IMR-90 (cell line): ENCODE measurements around the gene GRIK3. TPM values are rescaled to one million over a fixed set of nuclear protein-coding genes. Genes with fewer than 3 reads are reported as not detected.

Source experiments
- ATAC-seq: fragments of 200-7000 bp; cut with Tn5 transposase; 2 replicates; pipeline ENCODE4 v1.9.1; 2020; ENCODE audit warnings: low read depth, mild to moderate bottlenecking, moderate library complexity
- BruUV-seq: library from RNA; stranded (reverse); fragments of 400-500 nt; replicated peaks from 2 replicates; lab custom pipeline; 2021; lab: Mats Ljungman, UMichigan
- CTCF ChIA-PET: fragments of 300-600 bp; formaldehyde crosslinking; extraction: SDS; loops from one replicate; lab custom pipeline; 2021; ENCODE audit warnings: antibody characterized with exemption; lab: Yijun Ruan, JAX
- POLR2A ChIA-PET: fragments of 300-600 bp; sonication (Branson Sonifier 250); formaldehyde crosslinking; loops from one replicate; lab custom pipeline; 2022; ENCODE audit warnings: antibody characterized with exemption; ENCODE audit not compliant: unreplicated experiment; lab: Charles Lee
- DNase-seq: peaks from one replicate; pipeline ENCODE4 v3.0.0; 2013
- H2AFZ ChIP-seq: replicated peaks from 2 replicates; pipeline ENCODE3; 2013; ENCODE audit warnings: low read length, mild to moderate bottlenecking; ENCODE audit not compliant: poor library complexity
- H2AK5ac ChIP-seq: 2 replicates; pipeline ENCODE4 v1.6.1; 2013; ENCODE audit warnings: low read depth, low read length, inconsistent platforms
- H2AK9ac ChIP-seq: replicated peaks from 2 replicates; pipeline ENCODE3; 2013; ENCODE audit warnings: mild to moderate bottlenecking, low read depth, low read length, moderate library complexity; ENCODE audit not compliant: poor library complexity
- H2BK120ac ChIP-seq: 2 replicates; pipeline ENCODE4 v1.6.1; 2013; ENCODE audit warnings: low read depth, low read length, inconsistent platforms
- H2BK15ac ChIP-seq: 3 replicates; pipeline ENCODE4 v1.6.1; 2013; ENCODE audit warnings: low read depth, low read length, inconsistent platforms
- H2BK20ac ChIP-seq: 2 replicates; pipeline ENCODE4 v1.6.1; 2013; ENCODE audit warnings: low read depth, mild to moderate bottlenecking, inconsistent platforms, low read length, moderate library complexity
- H2BK5ac ChIP-seq: 2 replicates; pipeline ENCODE4 v1.6.1; 2013; ENCODE audit warnings: mild to moderate bottlenecking, low read depth, low read length, inconsistent platforms; ENCODE audit not compliant: poor library complexity, severe bottlenecking
- H3K14ac ChIP-seq: replicated peaks from 2 replicates; pipeline ENCODE4 v1.6.1; 2013; ENCODE audit warnings: low read depth, low read length, inconsistent platforms
- H3K18ac ChIP-seq: 2 replicates; pipeline ENCODE4 v1.6.1; 2013; ENCODE audit warnings: low read depth, low read length, control low read depth
- H3K23ac ChIP-seq: 2 replicates; pipeline ENCODE4 v1.6.1; 2013; ENCODE audit warnings: low read depth, low read length, inconsistent platforms
- H3K27ac ChIP-seq: 2 replicates; pipeline ENCODE4 v1.5.1; 2013; ENCODE audit warnings: mild to moderate bottlenecking, control low read depth, low read length; ENCODE audit not compliant: insufficient read depth
- H3K27me3 ChIP-seq: 2 replicates; pipeline ENCODE4 v1.6.1; 2013; ENCODE audit warnings: low read length; ENCODE audit not compliant: control insufficient read depth, insufficient read depth
- H3K36me3 ChIP-seq: 2 replicates; pipeline ENCODE4 v1.6.1; 2013; ENCODE audit warnings: low read length, mixed read lengths; ENCODE audit not compliant: control insufficient read depth, insufficient read depth
- H3K4ac ChIP-seq: 2 replicates; pipeline ENCODE4 v1.6.1; 2013; ENCODE audit warnings: low read depth, low read length, inconsistent platforms
- H3K4me1 ChIP-seq: 2 replicates; pipeline ENCODE4 v1.6.1; 2013; ENCODE audit warnings: low read length, mixed read lengths; ENCODE audit not compliant: control insufficient read depth, insufficient read depth
- H3K4me2 ChIP-seq: 2 replicates; pipeline ENCODE4 v1.6.1; 2013; ENCODE audit warnings: low read depth, mild to moderate bottlenecking, control low read depth, low read length, moderate library complexity
- H3K4me3 ChIP-seq: 2 replicates; pipeline ENCODE4 v1.5.1; 2013; ENCODE audit warnings: low read depth, mild to moderate bottlenecking, control low read depth, low read length, moderate library complexity; ENCODE audit not compliant: insufficient read depth
- H3K56ac ChIP-seq: 2 replicates; pipeline ENCODE4 v1.6.1; 2013; ENCODE audit warnings: low read length, inconsistent platforms; ENCODE audit not compliant: insufficient read depth; ENCODE audit errors: extremely low read depth
- H3K79me1 ChIP-seq, 2 experiments: 2 replicates each; pipeline ENCODE4 v1.6.1; 2013; ENCODE audit warnings: low read length in 2 of 2, inconsistent platforms in 1 of 2, low read depth in 1 of 2
- H3K9ac ChIP-seq: 2 replicates; pipeline ENCODE4 v1.6.1; 2013; ENCODE audit warnings: low read depth, low read length, control low read depth
- H3K9me1 ChIP-seq: 2 replicates; pipeline ENCODE4 v1.6.1; 2013; ENCODE audit warnings: low read length, inconsistent platforms; ENCODE audit not compliant: insufficient read depth
- H3K9me3 ChIP-seq: 2 replicates; pipeline ENCODE4 v1.6.1; 2013; ENCODE audit warnings: low read length; ENCODE audit not compliant: control insufficient read depth, insufficient read depth
- H4K20me1 ChIP-seq: 2 replicates; pipeline ENCODE4 v1.6.1; 2013; ENCODE audit warnings: low read length, inconsistent platforms; ENCODE audit not compliant: insufficient read depth
- H4K5ac ChIP-seq: 2 replicates; pipeline ENCODE4 v1.6.1; 2013; ENCODE audit warnings: mild to moderate bottlenecking, low read depth, low read length, control low read depth
- H4K8ac ChIP-seq, 2 experiments: 2 replicates each; pipeline ENCODE4 v1.6.1; 2013; ENCODE audit warnings: low read depth in 2 of 2, low read length in 2 of 2, control low read depth in 1 of 2, inconsistent platforms in 1 of 2
- H4K91ac ChIP-seq: 2 replicates; pipeline ENCODE4 v1.6.1; 2013; ENCODE audit warnings: low read depth, low read length, inconsistent platforms; ENCODE audit not compliant: insufficient read depth
- BHLHE40 ChIP-seq: fragments of 150-350 bp; IDR thresholded peaks from 2 replicates; pipeline ENCODE4 v1.6.1; 2016; ENCODE audit warnings: mild to moderate bottlenecking, low read depth, low read length
- CEBPB ChIP-seq: IDR thresholded peaks from 2 replicates; pipeline ENCODE4 v1.6.1; 2012; ENCODE audit warnings: low read depth, low read length, improper control_type of control experiment
- MAZ ChIP-seq: IDR thresholded peaks from 2 replicates; pipeline ENCODE4 v1.6.1; 2012; ENCODE audit warnings: low read depth, mild to moderate bottlenecking, low read length, improper control_type of control experiment, moderate library complexity, borderline replicate concordance
- POLR2A ChIP-seq: IDR thresholded peaks from 2 replicates; pipeline ENCODE4 v1.6.1; 2012; ENCODE audit warnings: mild to moderate bottlenecking, low read depth, low read length
- RAD21 ChIP-seq: IDR thresholded peaks from 2 replicates; pipeline ENCODE4 v1.6.1; 2012; ENCODE audit warnings: low read length, improper control_type of control experiment
- SMC3 ChIP-seq: fragments of 150-350 bp; IDR thresholded peaks from 2 replicates; pipeline ENCODE4 v1.6.1; 2016; ENCODE audit warnings: low read depth, mild to moderate bottlenecking, antibody characterized with exemption, low read length, moderate library complexity
- WGBS, 2 experiments: methylation state at CpG; one replicate each; pipeline versions ENCODE4 v1.1.5 to v1.1.7; 2013; ENCODE audit warnings: missing lambda C conversion rate in 2 of 2; ENCODE audit not compliant: insufficient read length in 1 of 2; ENCODE audit errors: extremely low coverage in 2 of 2; 5-methylcytosine and 5-hydroxymethylcytosine counted together
- dilution Hi-C: fragments of 300-500 bp; cut with HindIII; formaldehyde crosslinking; loops from one replicate; pipeline ENCODE4 v1.14.3; 2018; ENCODE audit warnings: low sequenced_read_pairs; ENCODE audit not compliant: unreplicated experiment
- in situ Hi-C: fragments of 300-500 bp; cut with MboI; formaldehyde crosslinking; loops from 3 replicates; pipeline ENCODE4 v1.14.3; 2019; ENCODE audit warnings: low sequenced_read_pairs, inconsistent platforms, mixed read lengths
- intact Hi-C: fragments of 100-400 bp; cut with micrococcal nuclease; formaldehyde crosslinking; loops from 2 replicates; pipeline ENCODE4 v1.10.0; 2022
- polyA plus RNA-seq, 3 experiments: library from polyadenylated mRNA; depleted of rRNA; stranded (reverse); fragments of >200 nt; gene quantifications; 2 replicates each; pipeline ENCODE4 v1.2.3, GENCODE V29; 2012; ENCODE audit warnings: low replicate concordance in 1 of 3
- total RNA-seq: library from RNA; depleted of rRNA; stranded (reverse); fragments of >200 nt; gene quantifications from 2 replicates; pipeline ENCODE4 v1.2.3, GENCODE V29; 2012
- TF ChIP-seq, protein P1 (sequence below): conservative IDR thresholded peaks from 2 replicates; pipeline ENCODE4 v1.5.1; 2012; ENCODE audit warnings: mild to moderate bottlenecking, low read depth, low read length, improper control_type of control experiment

The GRIK3 gene
- total and polyA plus RNA-seq, 2 of the 4 experiments (the other 2 are of a cell fraction), result not detected

DNA sequence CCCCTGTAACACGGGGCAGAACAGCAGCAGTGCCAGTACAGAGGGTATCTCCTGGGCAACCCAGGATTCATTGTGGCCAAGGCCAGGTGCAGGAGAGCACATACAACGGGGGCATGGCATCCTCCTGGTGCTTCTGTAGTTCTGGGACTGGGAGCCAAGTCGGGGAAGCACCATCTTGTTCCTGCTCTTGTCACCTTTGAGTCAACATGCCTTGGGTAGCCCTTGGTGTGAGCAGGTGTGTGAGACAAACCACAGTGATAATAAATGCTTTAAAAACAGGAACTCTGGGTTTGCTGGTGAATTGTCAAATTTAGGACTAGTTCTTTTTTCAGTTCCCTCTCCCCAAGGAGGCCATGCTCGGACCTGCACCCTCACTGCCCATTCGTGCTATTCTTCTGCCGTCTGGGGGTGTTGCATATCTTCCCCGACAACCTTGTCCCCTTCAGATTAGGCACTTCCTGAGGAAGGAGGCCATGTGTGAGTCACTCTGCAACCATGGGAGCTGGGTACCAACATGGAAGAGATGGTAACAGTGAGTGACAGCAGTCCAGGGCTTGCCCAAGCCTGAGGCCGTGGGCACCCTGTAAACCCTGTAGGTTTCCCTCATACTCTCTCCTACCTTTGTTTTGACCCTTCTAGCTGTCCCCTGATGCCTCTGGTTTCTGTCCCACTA lies 150.2 kb downstream of the GRIK3 start:
- Histone ChIP-seq H2BK15ac (no peak overlapping the region), H3K9me1 (no peaks in the 10 kb centered on the region; the same call in 1 of the 2 replicates), H3K9me3 (no peaks in the 10 kb centered on the region), H2BK120ac (no peak overlapping the region), H2AFZ (no peak overlapping the region), H4K20me1 (no peaks in the 10 kb centered on the region), H3K4ac (no peak overlapping the region), H3K4me3 (no peak overlapping the region), H3K27me3 (no peaks in the 10 kb centered on the region), H4K91ac (no peak overlapping the region), H2BK5ac (no peak overlapping the region), H3K79me1 (no peaks in the 10 kb centered on the region), H2AK5ac (no peak overlapping the region), H3K56ac (no peak overlapping the region), H4K8ac (no peak overlapping the region), H4K5ac (no peak overlapping the region), H3K36me3 (no peaks in the 10 kb centered on the region), H3K4me1 (no peaks in the 10 kb centered on the region), H3K14ac (no peak overlapping the region), H3K4me2 (no peak overlapping the region), H3K9ac (no peak overlapping the region), H2AK9ac (no peak overlapping the region), H3K27ac (no peak overlapping the region), H2BK20ac (no peak overlapping the region), H3K18ac (no peak overlapping the region), H3K23ac (no peak overlapping the region)
- no peak for TF ChIP-seq POLR2A
- no peak for TF ChIP-seq SMC3
- no peak for TF ChIP-seq BHLHE40
- no peak for TF ChIP-seq MAZ
- TF ChIP-seq RAD21, result no peak
- no peak for TF ChIP-seq CEBPB
- TF ChIP-seq, protein P1, sequence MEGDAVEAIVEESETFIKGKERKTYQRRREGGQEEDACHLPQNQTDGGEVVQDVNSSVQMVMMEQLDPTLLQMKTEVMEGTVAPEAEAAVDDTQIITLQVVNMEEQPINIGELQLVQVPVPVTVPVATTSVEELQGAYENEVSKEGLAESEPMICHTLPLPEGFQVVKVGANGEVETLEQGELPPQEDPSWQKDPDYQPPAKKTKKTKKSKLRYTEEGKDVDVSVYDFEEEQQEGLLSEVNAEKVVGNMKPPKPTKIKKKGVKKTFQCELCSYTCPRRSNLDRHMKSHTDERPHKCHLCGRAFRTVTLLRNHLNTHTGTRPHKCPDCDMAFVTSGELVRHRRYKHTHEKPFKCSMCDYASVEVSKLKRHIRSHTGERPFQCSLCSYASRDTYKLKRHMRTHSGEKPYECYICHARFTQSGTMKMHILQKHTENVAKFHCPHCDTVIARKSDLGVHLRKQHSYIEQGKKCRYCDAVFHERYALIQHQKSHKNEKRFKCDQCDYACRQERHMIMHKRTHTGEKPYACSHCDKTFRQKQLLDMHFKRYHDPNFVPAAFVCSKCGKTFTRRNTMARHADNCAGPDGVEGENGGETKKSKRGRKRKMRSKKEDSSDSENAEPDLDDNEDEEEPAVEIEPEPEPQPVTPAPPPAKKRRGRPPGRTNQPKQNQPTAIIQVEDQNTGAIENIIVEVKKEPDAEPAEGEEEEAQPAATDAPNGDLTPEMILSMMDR, result no peak
- in situ Hi-C loops (no loop called here), dilution Hi-C loops (no loop called here), intact Hi-C loops (no loop called here)
- no peak for ATAC-seq
- no CpG with 5 or more reads among the region's 8 CpGs for WGBS, 2 experiments
- ChIA-PET POLR2A (no interaction called here), CTCF (no interaction called here)
- DNase-seq, result no peak
- BruUV-seq, result no TSS peak
